HepG2 (cell line): Measurements from ENCODE around the gene USB1. TPM values are rescaled to one million over a fixed set of nuclear protein-coding genes. Genes with fewer than 3 reads are reported as not detected.

Experiments
- AKAP8 ChIP-seq: sonication (generic); formaldehyde crosslinking; IDR thresholded peaks from 2 replicates; pipeline ENCODE4 v1.5.1; 2020; ENCODE audit warnings: mild to moderate bottlenecking, missing genetic modification reagents
- CAMTA2 ChIP-seq: sonication (generic); formaldehyde crosslinking; IDR thresholded peaks from 2 replicates; pipeline ENCODE4 v1.4.0; 2020; ENCODE audit warnings: mild to moderate bottlenecking, missing genetic modification reagents, borderline replicate concordance
- DBP ChIP-seq: sonication (generic); formaldehyde crosslinking; IDR thresholded peaks from 2 replicates; pipeline ENCODE4 v1.4.0; 2020; ENCODE audit warnings: missing genetic modification reagents; ENCODE audit errors: not compliant biosample characterization
- DNMT1 ChIP-seq: sonication (generic); formaldehyde crosslinking; IDR thresholded peaks from 2 replicates; pipeline ENCODE4 v1.5.1; 2020; ENCODE audit warnings: mild to moderate bottlenecking, missing genetic modification reagents
- GZF1 ChIP-seq: sonication (generic); formaldehyde crosslinking; IDR thresholded peaks from 2 replicates; pipeline ENCODE4 v1.5.1; 2020; ENCODE audit warnings: mild to moderate bottlenecking, missing genetic modification reagents
- IKZF4 ChIP-seq: sonication (generic); formaldehyde crosslinking; IDR thresholded peaks from 2 replicates; pipeline ENCODE4 v1.5.1; 2020; ENCODE audit warnings: borderline replicate concordance, mild to moderate bottlenecking, low read depth, missing genetic modification reagents; ENCODE audit errors: not compliant biosample characterization
- MAFG ChIP-seq: sonication (generic); formaldehyde crosslinking; IDR thresholded peaks from 2 replicates; pipeline ENCODE4 v1.5.1; 2020; ENCODE audit warnings: mild to moderate bottlenecking, missing genetic modification reagents
- MAX ChIP-seq: IDR thresholded peaks from 2 replicates; pipeline ENCODE4 v1.6.1; 2012; ENCODE audit warnings: inconsistent platforms
- PAXIP1 ChIP-seq: sonication (generic); formaldehyde crosslinking; conservative IDR thresholded peaks from 2 replicates; pipeline ENCODE4 v1.4.0; 2020; ENCODE audit warnings: mild to moderate bottlenecking, missing genetic modification reagents, moderate library complexity
- SUZ12 ChIP-seq: fragments of 150-350 bp; IDR thresholded peaks from 2 replicates; pipeline ENCODE4 v1.6.1; 2014; ENCODE audit warnings: low read depth, low read length
- TP53 ChIP-seq: sonication (generic); formaldehyde crosslinking; conservative IDR thresholded peaks from 2 replicates; pipeline ENCODE4 v1.4.0; 2020; ENCODE audit warnings: missing genetic modification reagents
- ZBTB14 ChIP-seq: sonication (generic); formaldehyde crosslinking; IDR thresholded peaks from 2 replicates; pipeline ENCODE4 v1.4.0; 2020; ENCODE audit warnings: missing genetic modification reagents
- ZFP36L2 ChIP-seq: sonication (generic); formaldehyde crosslinking; IDR thresholded peaks from 2 replicates; pipeline ENCODE4 v1.4.0; 2020; ENCODE audit warnings: missing genetic modification reagents
- ZNF143 ChIP-seq: sonication (generic); formaldehyde crosslinking; IDR thresholded peaks from 2 replicates; pipeline ENCODE4 v1.4.0; 2020; ENCODE audit warnings: missing genetic modification reagents
- ZNF18 ChIP-seq: sonication (generic); formaldehyde crosslinking; IDR thresholded peaks from 2 replicates; pipeline ENCODE4 v1.8.0; 2022; ENCODE audit warnings: mild to moderate bottlenecking, missing genetic modification reagents; ENCODE audit not compliant: insufficient replicate concordance
- ZNF558 ChIP-seq: sonication (generic); formaldehyde crosslinking; IDR thresholded peaks from 2 replicates; pipeline ENCODE4 v1.9.0; 2022; ENCODE audit warnings: mild to moderate bottlenecking, missing genetic modification reagents, borderline replicate concordance
- ZNF569 ChIP-seq: sonication (generic); formaldehyde crosslinking; IDR thresholded peaks from 2 replicates; pipeline ENCODE4 v1.5.0; 2020; ENCODE audit warnings: mild to moderate bottlenecking, missing genetic modification reagents, moderate library complexity, borderline replicate concordance
- ZNF678 ChIP-seq: sonication (generic); formaldehyde crosslinking; IDR thresholded peaks from 2 replicates; pipeline ENCODE4 v1.4.0; 2020; ENCODE audit warnings: mild to moderate bottlenecking, missing genetic modification reagents
- polyA plus RNA-seq, 8 experiments: library from polyadenylated mRNA; depleted of rRNA in 3 of 8; stranded (reverse) in 7 of 8; unstranded in 1 of 8; fragments of >200 nt; fragmentation: Illumina TruSeq in 4 of 8; extraction: Trizol in 4 of 8; gene quantifications; 2 replicates each; pipeline versions ENCODE4 v1.2.1 to v1.2.3, GENCODE V29; 2011 to 2016; ENCODE audit warnings: low read depth in 4 of 8, missing spikeins in 1 of 8, mixed read lengths in 1 of 8; ENCODE audit not compliant: insufficient read depth in 1 of 8
- total RNA-seq, 5 experiments: library from RNA; depleted of rRNA; stranded (reverse); fragments of >200 nt; fragmentation: Illumina TruSeq; extraction: Trizol; gene quantifications; 2 replicates each; pipeline ENCODE4 v1.2.3, GENCODE V29; 2016; ENCODE audit warnings: low read depth in 1 of 5

Gene USB1
- total and polyA plus RNA-seq, 2 of the 13 experiments (the other 11 are each of a cell fraction or from before 2014, with no cell fraction given): 16.7 to 65.4 TPM

- peak; percentile 81 for TF ChIP-seq TP53 (CRISPR knock-in tag)
- TF ChIP-seq ZFP36L2 (CRISPR knock-in tag): no peak
- TF ChIP-seq MAX: peak; percentile 67
- no peak for TF ChIP-seq ZNF678
- peak; percentile 36 for TF ChIP-seq IKZF4
- no peak for TF ChIP-seq SUZ12
- peak; percentile 57 for TF ChIP-seq PAXIP1 (CRISPR knock-in tag)
- no peak for TF ChIP-seq MAFG (CRISPR knock-in tag)
- no peak for TF ChIP-seq CAMTA2 (CRISPR knock-in tag)
- no peak for TF ChIP-seq ZNF569 (CRISPR knock-in tag)
- TF ChIP-seq ZBTB14 (CRISPR knock-in tag): no peak; the same call in 1 of the 2 replicates
- TF ChIP-seq DNMT1 (CRISPR knock-in tag): peak; percentile 24; the same call in 1 of the 2 replicates
- 0 out of 2 replicates have a peak, but pooled peaks have one; percentile 11 for TF ChIP-seq AKAP8 (CRISPR knock-in tag)
- peak; percentile 86 for TF ChIP-seq ZNF18 (CRISPR knock-in tag)
- peak; percentile 91; the same call in 1 of the 2 replicates for TF ChIP-seq ZNF558
- peak; percentile 90 for TF ChIP-seq DBP
- peak; percentile 80 for TF ChIP-seq GZF1
- TF ChIP-seq ZNF143: no peak
These were observed at the start of gene USB1 (continued) for GRCh38 chr16:58000706-58001676.
